Pancreas (tissue), 10 donors: ENCODE results near the gene FAM177B. TPM values are rescaled to one million over a fixed set of nuclear protein-coding genes. Genes with fewer than 3 reads are reported as not detected.

Experiments
- ATAC-seq, 4 donors: fragments of 200-7000 bp; cut with Tn5 transposase; one replicate each; pipeline versions ENCODE4 v1.8.0 to v1.9.1; 2020; ENCODE audit warnings: mild to moderate bottlenecking in 4 of 4, moderate library complexity in 4 of 4
- DNase-seq, 6 donors: peaks; one replicate each; pipeline ENCODE4 v3.0.0-alpha.2; 2020
- FAIRE-seq: peaks from 2 replicates; lab custom pipeline; 2012; peaks lifted over from hg19 to GRCh38; lab: Jason Lieb, UNC
- H3K27ac ChIP-seq, 4 donors: fragments of 200-600 bp; sonication (generic); 1 replicate in 3 of 4; 2 replicates in 1 of 4; pipeline versions ENCODE4 v1.5.0 to v1.8.0; 2020
- H3K27me3 ChIP-seq, 4 donors: fragments of 200-600 bp; one replicate each; pipeline ENCODE4 v1.8.0; 2021
- H3K36me3 ChIP-seq, 3 donors: fragments of 200-600 bp; sonication (generic) in 1 of 3; one replicate each; pipeline versions ENCODE4 v1.5.0 to v1.8.0; 2020 to 2021
- H3K4me1 ChIP-seq, 3 donors: fragments of 200-600 bp; one replicate each; pipeline ENCODE4 v1.8.0; 2021
- H3K4me3 ChIP-seq, 4 donors: fragments of 200-600 bp; sonication (generic) in 2 of 4; one replicate each; pipeline versions ENCODE4 v1.5.0 to v1.8.0; 2020 to 2021
- H3K9me3 ChIP-seq, 4 donors: fragments of 200-600 bp; one replicate each; pipeline ENCODE4 v1.8.0; 2021
- CTCF ChIP-seq, 4 donors: fragments of 200-600 bp; sonication (generic) in 3 of 4; IDR thresholded peaks; one replicate each; pipeline versions ENCODE4 v1.5.0 to v1.8.0; 2021; ENCODE audit warnings: antibody characterized with exemption in 4 of 4
- WGBS, 2 donors: extraction: QIAGEN DNeasy Blood & Tissue Kit; methylation state at CpG; one replicate each; pipeline ENCODE4 v1.1.7; 2013; 5-methylcytosine and 5-hydroxymethylcytosine counted together
- intact Hi-C, 3 donors: fragments of 100-400 bp; cut with DNase I; formaldehyde crosslinking; loops; one replicate each; pipeline versions ENCODE4 v1.11.1 to v1.14.2; 2022
- polyA plus RNA-seq, 2 donors: library from polyadenylated mRNA; stranded (reverse); fragments of 200-250 nt; gene quantifications; one replicate each; pipeline ENCODE4 v1.2.3, GENCODE V29; 2013
- total RNA-seq, 6 donors: library from RNA; stranded (reverse); fragmentation: NEBNext Ultra II Directional in 4 of 6; extraction: Animal tissue kit (Norgen Biotek cat#: 25700) in 4 of 6; gene quantifications; one replicate each; pipeline versions ENCODE4 v1.2.1 to v1.2.4, GENCODE V29; 2021 to 2023
- donor health status: healthy with polysubstance abuse.
- donor health status: DM: no; HTN: no; CAD: no; lungs with moderate emphysema.
- donor health status: DM: no; HTN: no; CAD: no.
- donor health status: control.
- donor health status: control.
- donor health status: Bipolar disorder and iron deficiency.
- donor health status: DM: yes; HTN: yes; CAD: no.
- donor health status: DM: no; HTN: no; CAD: no.
- donor health status: DM: no; HTN: no; CAD: no.
- donor health status: DM: yes; HTN: yes; CAD: no.

FAM177B gene
- total and polyA plus RNA-seq, 8 donors = 0.16 to 0.66 (median 0.32) TPM; not detected in 1

- Histone ChIP-seq H3K9me3 (no peaks in the 10 kb centered on the region), H3K4me3 (no peak overlapping the region), H3K27me3 (no peaks in the 10 kb centered on the region), H3K36me3 (no peaks in the 10 kb centered on the region), H3K4me1 (peaks cover 6 to 8% (median 6%) of the 10 kb centered on the region in 3 donors), H3K27ac (no peak overlapping the region)
- intact Hi-C loops = no loop called here
- no peak for ATAC-seq
- 89 to 93% methylated on average over 2 of the region's 2 CpGs for WGBS, 2 donors
- TF ChIP-seq CTCF (IDR thresholded peaks at IDR 0.05) = no peak
- peak; percentile 23 for FAIRE-seq
- DNase-seq = no peak
Measured at GRCh38 chr1:222697826-222698225, 39.2 kb upstream of the FAM177B start.

- Histone ChIP-seq H3K4me3 (no peak overlapping the region), H3K36me3 (no peaks in the 10 kb centered on the region), H3K4me1 (peaks cover 6 to 13% (median 6%) of the 10 kb centered on the region in 3 donors), H3K27me3 (no peaks in the 10 kb centered on the region), H3K9me3 (no peaks in the 10 kb centered on the region), H3K27ac (no peak overlapping the region)
- no peak for DNase-seq
- no peak for FAIRE-seq
- WGBS, 2 donors = 45 to 51% methylated on average over 4 of the region's 4 CpGs
- peak in 2 of 4 donors; percentile 37 to 54 for ATAC-seq
- intact Hi-C loops = no loop called here
- no peak for TF ChIP-seq CTCF (IDR thresholded peaks at IDR 0.05)
Measured at GRCh38 chr1:222702210-222702609, 34.8 kb upstream of the FAM177B start.

GRCh38 chr1:222704260-222704659 lies 32.7 kb upstream of the FAM177B start:
- Histone ChIP-seq H3K4me3 (no peak overlapping the region), H3K36me3 (no peaks in the 10 kb centered on the region), H3K27me3 (no peaks in the 10 kb centered on the region), H3K4me1 (peaks cover 6 to 13% (median 6%) of the 10 kb centered on the region in 3 donors), H3K27ac (no peak overlapping the region), H3K9me3 (no peaks in the 10 kb centered on the region)
- no peak for FAIRE-seq
- intact Hi-C loops = no loop called here
- no peak for ATAC-seq
- no peak for DNase-seq
- WGBS, 2 donors = 92 to 93% methylated on average over 1 of the region's 1 CpG
- TF ChIP-seq CTCF (IDR thresholded peaks at IDR 0.05) = no peak

GRCh38 chr1:222706815-222707214 lies 30.2 kb upstream of the FAM177B start:
- Histone ChIP-seq H3K4me1 (peaks cover 13 to 16% (median 16%) of the 10 kb centered on the region in 3 donors), H3K4me3 (no peak overlapping the region), H3K27me3 (no peaks in the 10 kb centered on the region), H3K36me3 (no peaks in the 10 kb centered on the region), H3K9me3 (no peaks in the 10 kb centered on the region), H3K27ac (no peak overlapping the region)
- DNase-seq (no peak), ATAC-seq (no peak), FAIRE-seq (no peak)
- intact Hi-C loops = no loop called here
- WGBS, 2 donors = 72 to 73% methylated on average over 4 of the region's 4 CpGs
- no peak for TF ChIP-seq CTCF (IDR thresholded peaks at IDR 0.05)

- no peak overlapping the region for H3K27ac ChIP-seq
- TF ChIP-seq CTCF (IDR thresholded peaks at IDR 0.05) = no peak
- H3K36me3 ChIP-seq = no peaks in the 10 kb centered on the region
Measured at GRCh38 chr1:222709700-222710153, 27.3 kb upstream of the FAM177B start.

More at GRCh38 chr1:222709700-222710153, 27.3 kb upstream of the FAM177B start:
- H3K4me1 ChIP-seq = peaks cover 0 to 10% (median 10%) of the 10 kb centered on the region in 3 donors
- no peaks in the 10 kb centered on the region for H3K9me3 ChIP-seq
- ATAC-seq (no peak), DNase-seq (no peak), FAIRE-seq (no peak)
- intact Hi-C loops = no loop called here
- no peaks in the 10 kb centered on the region for H3K27me3 ChIP-seq
- WGBS, 2 donors = 78 to 87% methylated on average over 5 of the region's 5 CpGs
- H3K4me3 ChIP-seq = no peak overlapping the region
